WTC11 (cell line): ENCODE measurements around the gene TMPRSS6. TPM values are rescaled to one million over a fixed set of nuclear protein-coding genes. Genes with fewer than 3 reads are reported as not detected.

ENCODE experiments used
- ATAC-seq: fragments of 200-7000 bp; cut with Tn5 transposase; 2 replicates; pipeline ENCODE4 v1.10.0; 2021; ENCODE audit warnings: mild to moderate bottlenecking, moderate library complexity
- CTCF ChIA-PET: fragments of 300-600 bp; sonication (Branson Sonifier 250); formaldehyde crosslinking; loops from one replicate; lab custom pipeline; 2021; ENCODE audit warnings: antibody characterized with exemption; lab: Charles Lee
- POLR2A ChIA-PET: fragments of 350-600 bp; sonication (Branson Sonifier 250); formaldehyde crosslinking; loops from one replicate; lab custom pipeline; 2021; ENCODE audit warnings: antibody characterized with exemption; lab: Charles Lee
- DNase-seq: peaks from one replicate; pipeline ENCODE4 v3.0.0; 2021; ENCODE audit warnings: low spot score
- H3K27ac Mint-ChIP-seq: 2 replicates; pipeline ENCODE4 v1.8.0; 2021; ENCODE audit warnings: mixed read lengths
- H3K27me3 Mint-ChIP-seq: 2 replicates; pipeline ENCODE4 v1.8.0; 2021; ENCODE audit warnings: low read depth, mild to moderate bottlenecking, moderate library complexity, mixed read lengths
- H3K36me3 Mint-ChIP-seq: 2 replicates; pipeline ENCODE4 v1.8.0; 2021; ENCODE audit warnings: mixed read lengths
- H3K4me1 Mint-ChIP-seq: 2 replicates; pipeline ENCODE4 v1.8.0; 2022; ENCODE audit warnings: mixed read lengths
- H3K4me3 Mint-ChIP-seq: 2 replicates; pipeline ENCODE4 v1.8.0; 2021; ENCODE audit warnings: mild to moderate bottlenecking, moderate library complexity, mixed read lengths
- H3K9me3 Mint-ChIP-seq: 2 replicates; pipeline ENCODE4 v1.8.0; 2021; ENCODE audit warnings: mixed read lengths
- ATF1 ChIP-seq: sonication (generic); formaldehyde crosslinking; IDR thresholded peaks from 2 replicates; pipeline ENCODE4 v1.8.1; 2023; ENCODE audit warnings: mild to moderate bottlenecking, moderate library complexity, missing genetic modification reagents
- EMX1 ChIP-seq: fragments of 250-450 bp; sonication (Bioruptor Pico); IDR thresholded peaks from 2 replicates; pipeline ENCODE4 v1.8.0; 2021; ENCODE audit warnings: mild to moderate bottlenecking
- FOXP1 ChIP-seq: sonication (generic); formaldehyde crosslinking; IDR thresholded peaks from 2 replicates; pipeline ENCODE4 v1.8.0; 2022; ENCODE audit warnings: missing genetic modification reagents, mild to moderate bottlenecking, moderate library complexity, borderline replicate concordance
- GABPB1 ChIP-seq: sonication (generic); formaldehyde crosslinking; IDR thresholded peaks from 2 replicates; pipeline ENCODE4 v1.8.1; 2023; ENCODE audit warnings: mild to moderate bottlenecking, missing genetic modification reagents
- HMGA2 ChIP-seq: fragments of 250-450 bp; sonication (Bioruptor Pico); IDR thresholded peaks from 2 replicates; pipeline ENCODE4 v1.4.0; 2021; ENCODE audit warnings: mild to moderate bottlenecking, moderate library complexity
- MYBL2 ChIP-seq: sonication (generic); formaldehyde crosslinking; IDR thresholded peaks from 2 replicates; pipeline ENCODE4 v1.8.1; 2023; ENCODE audit warnings: mild to moderate bottlenecking, moderate library complexity, missing genetic modification reagents
- NFE2L1 ChIP-seq: sonication (generic); formaldehyde crosslinking; IDR thresholded peaks from 2 replicates; pipeline ENCODE4 v1.8.1; 2023; ENCODE audit warnings: missing genetic modification reagents
- NFYB ChIP-seq: sonication (generic); formaldehyde crosslinking; conservative IDR thresholded peaks from 2 replicates; pipeline ENCODE4 v1.8.0; 2022; ENCODE audit warnings: low read depth, missing genetic modification reagents
- TEAD1 ChIP-seq: sonication (generic); formaldehyde crosslinking; IDR thresholded peaks from 2 replicates; pipeline ENCODE4 v1.8.0; 2022; ENCODE audit warnings: mild to moderate bottlenecking, missing genetic modification reagents
- TP53 ChIP-seq: sonication (generic); formaldehyde crosslinking; IDR thresholded peaks from 2 replicates; pipeline ENCODE4 v1.8.1; 2023; ENCODE audit warnings: mild to moderate bottlenecking, missing genetic modification reagents
- ZNF423 ChIP-seq: fragments of 250-450 bp; sonication (Bioruptor Pico); IDR thresholded peaks from 2 replicates; pipeline ENCODE4 v2.1.2; 2022; ENCODE audit warnings: mild to moderate bottlenecking, moderate library complexity
- total RNA-seq: library from RNA; stranded (reverse); gene quantifications from 3 replicates; pipeline ENCODE4 v1.2.3, GENCODE V29; 2021
- TF ChIP-seq, protein P1 (sequence below): sonication (generic); formaldehyde crosslinking; IDR thresholded peaks from 2 replicates; pipeline ENCODE4 v1.8.1; 2023; ENCODE audit warnings: mild to moderate bottlenecking, missing genetic modification reagents
- TF ChIP-seq, protein P2 (sequence below): fragments of 250-450 bp; sonication (Bioruptor Pico); IDR thresholded peaks from 2 replicates; pipeline ENCODE4 v1.9.0; 2021; ENCODE audit warnings: mild to moderate bottlenecking
- TF ChIP-seq, protein P3 (sequence below): sonication (generic); formaldehyde crosslinking; IDR thresholded peaks from 2 replicates; pipeline ENCODE4 v1.8.0; 2023; ENCODE audit warnings: mild to moderate bottlenecking, missing genetic modification reagents
- TF ChIP-seq, protein P4 (sequence below): fragments of 250-450 bp; sonication (Bioruptor Pico); IDR thresholded peaks from 2 replicates; pipeline ENCODE4 v1.8.0; 2021; ENCODE audit warnings: mild to moderate bottlenecking
- TF ChIP-seq, protein P5 (sequence below): sonication (generic); formaldehyde crosslinking; IDR thresholded peaks from 2 replicates; pipeline ENCODE4 v1.8.1; 2022; ENCODE audit warnings: mild to moderate bottlenecking, moderate library complexity, missing genetic modification reagents
- TF ChIP-seq, protein P6 (sequence below): sonication (generic); formaldehyde crosslinking; IDR thresholded peaks from 2 replicates; pipeline ENCODE4 v1.8.0; 2023; ENCODE audit warnings: missing genetic modification reagents
- TF ChIP-seq, protein P7 (sequence below): sonication (generic); formaldehyde crosslinking; IDR thresholded peaks from 2 replicates; pipeline ENCODE4 v1.8.0; 2022; ENCODE audit warnings: mild to moderate bottlenecking, missing genetic modification reagents
- TF ChIP-seq, protein P8 (sequence below): sonication (generic); formaldehyde crosslinking; IDR thresholded peaks from 2 replicates; pipeline ENCODE4 v1.8.0; 2022; ENCODE audit warnings: mild to moderate bottlenecking, missing genetic modification reagents

Gene TMPRSS6
- total RNA-seq, 1 experiment from 2014 or later = 0.11 TPM

DNA sequence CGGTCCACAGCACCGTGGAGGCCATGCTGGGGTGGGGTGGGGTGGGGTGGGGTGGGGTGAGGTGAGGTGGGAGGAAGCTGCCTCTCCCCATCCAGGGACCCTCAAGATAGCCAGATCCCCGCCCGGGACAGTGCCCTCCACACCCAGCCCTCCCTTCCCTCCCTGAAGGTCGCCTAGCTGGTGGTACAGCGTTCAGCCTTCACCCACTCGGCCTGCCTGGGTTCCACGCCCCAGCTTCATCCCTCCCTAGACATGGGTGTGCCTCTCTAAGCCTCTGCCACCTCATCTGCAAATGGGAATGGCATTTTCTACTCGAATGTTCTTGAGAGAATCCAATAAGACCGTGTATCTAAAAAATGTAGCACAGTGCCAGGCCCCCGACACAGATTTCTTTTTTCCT, 40.2 kb downstream of the TMPRSS6 start:
- H3K36me3 Mint-ChIP-seq = no peaks in the 10 kb centered on the region
- H3K27me3 Mint-ChIP-seq = peaks cover 39% of the 10 kb centered on the region
- ATAC-seq (peak; percentile 7; the same call in 1 of the 2 replicates), DNase-seq (no peak)
- TF ChIP-seq, protein P1, sequence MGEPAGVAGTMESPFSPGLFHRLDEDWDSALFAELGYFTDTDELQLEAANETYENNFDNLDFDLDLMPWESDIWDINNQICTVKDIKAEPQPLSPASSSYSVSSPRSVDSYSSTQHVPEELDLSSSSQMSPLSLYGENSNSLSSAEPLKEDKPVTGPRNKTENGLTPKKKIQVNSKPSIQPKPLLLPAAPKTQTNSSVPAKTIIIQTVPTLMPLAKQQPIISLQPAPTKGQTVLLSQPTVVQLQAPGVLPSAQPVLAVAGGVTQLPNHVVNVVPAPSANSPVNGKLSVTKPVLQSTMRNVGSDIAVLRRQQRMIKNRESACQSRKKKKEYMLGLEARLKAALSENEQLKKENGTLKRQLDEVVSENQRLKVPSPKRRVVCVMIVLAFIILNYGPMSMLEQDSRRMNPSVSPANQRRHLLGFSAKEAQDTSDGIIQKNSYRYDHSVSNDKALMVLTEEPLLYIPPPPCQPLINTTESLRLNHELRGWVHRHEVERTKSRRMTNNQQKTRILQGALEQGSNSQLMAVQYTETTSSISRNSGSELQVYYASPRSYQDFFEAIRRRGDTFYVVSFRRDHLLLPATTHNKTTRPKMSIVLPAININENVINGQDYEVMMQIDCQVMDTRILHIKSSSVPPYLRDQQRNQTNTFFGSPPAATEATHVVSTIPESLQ (CRISPR knock-in tag) = no peak
- TF ChIP-seq, protein P2, sequence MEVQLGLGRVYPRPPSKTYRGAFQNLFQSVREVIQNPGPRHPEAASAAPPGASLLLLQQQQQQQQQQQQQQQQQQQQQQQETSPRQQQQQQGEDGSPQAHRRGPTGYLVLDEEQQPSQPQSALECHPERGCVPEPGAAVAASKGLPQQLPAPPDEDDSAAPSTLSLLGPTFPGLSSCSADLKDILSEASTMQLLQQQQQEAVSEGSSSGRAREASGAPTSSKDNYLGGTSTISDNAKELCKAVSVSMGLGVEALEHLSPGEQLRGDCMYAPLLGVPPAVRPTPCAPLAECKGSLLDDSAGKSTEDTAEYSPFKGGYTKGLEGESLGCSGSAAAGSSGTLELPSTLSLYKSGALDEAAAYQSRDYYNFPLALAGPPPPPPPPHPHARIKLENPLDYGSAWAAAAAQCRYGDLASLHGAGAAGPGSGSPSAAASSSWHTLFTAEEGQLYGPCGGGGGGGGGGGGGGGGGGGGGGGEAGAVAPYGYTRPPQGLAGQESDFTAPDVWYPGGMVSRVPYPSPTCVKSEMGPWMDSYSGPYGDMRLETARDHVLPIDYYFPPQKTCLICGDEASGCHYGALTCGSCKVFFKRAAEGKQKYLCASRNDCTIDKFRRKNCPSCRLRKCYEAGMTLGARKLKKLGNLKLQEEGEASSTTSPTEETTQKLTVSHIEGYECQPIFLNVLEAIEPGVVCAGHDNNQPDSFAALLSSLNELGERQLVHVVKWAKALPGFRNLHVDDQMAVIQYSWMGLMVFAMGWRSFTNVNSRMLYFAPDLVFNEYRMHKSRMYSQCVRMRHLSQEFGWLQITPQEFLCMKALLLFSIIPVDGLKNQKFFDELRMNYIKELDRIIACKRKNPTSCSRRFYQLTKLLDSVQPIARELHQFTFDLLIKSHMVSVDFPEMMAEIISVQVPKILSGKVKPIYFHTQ (CRISPR knock-in tag) = no peak
- TF ChIP-seq TP53 (no peak), NFE2L1 (CRISPR knock-in tag) (no peak), EMX1 (no peak), MYBL2 (CRISPR knock-in tag) (no peak), TEAD1 (CRISPR knock-in tag) (no peak), NFYB (CRISPR knock-in tag) (no peak), ZNF423 (CRISPR knock-in tag) (no peak), ATF1 (no peak)
- TF ChIP-seq, protein P3, sequence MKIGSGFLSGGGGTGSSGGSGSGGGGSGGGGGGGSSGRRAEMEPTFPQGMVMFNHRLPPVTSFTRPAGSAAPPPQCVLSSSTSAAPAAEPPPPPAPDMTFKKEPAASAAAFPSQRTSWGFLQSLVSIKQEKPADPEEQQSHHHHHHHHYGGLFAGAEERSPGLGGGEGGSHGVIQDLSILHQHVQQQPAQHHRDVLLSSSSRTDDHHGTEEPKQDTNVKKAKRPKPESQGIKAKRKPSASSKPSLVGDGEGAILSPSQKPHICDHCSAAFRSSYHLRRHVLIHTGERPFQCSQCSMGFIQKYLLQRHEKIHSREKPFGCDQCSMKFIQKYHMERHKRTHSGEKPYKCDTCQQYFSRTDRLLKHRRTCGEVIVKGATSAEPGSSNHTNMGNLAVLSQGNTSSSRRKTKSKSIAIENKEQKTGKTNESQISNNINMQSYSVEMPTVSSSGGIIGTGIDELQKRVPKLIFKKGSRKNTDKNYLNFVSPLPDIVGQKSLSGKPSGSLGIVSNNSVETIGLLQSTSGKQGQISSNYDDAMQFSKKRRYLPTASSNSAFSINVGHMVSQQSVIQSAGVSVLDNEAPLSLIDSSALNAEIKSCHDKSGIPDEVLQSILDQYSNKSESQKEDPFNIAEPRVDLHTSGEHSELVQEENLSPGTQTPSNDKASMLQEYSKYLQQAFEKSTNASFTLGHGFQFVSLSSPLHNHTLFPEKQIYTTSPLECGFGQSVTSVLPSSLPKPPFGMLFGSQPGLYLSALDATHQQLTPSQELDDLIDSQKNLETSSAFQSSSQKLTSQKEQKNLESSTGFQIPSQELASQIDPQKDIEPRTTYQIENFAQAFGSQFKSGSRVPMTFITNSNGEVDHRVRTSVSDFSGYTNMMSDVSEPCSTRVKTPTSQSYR = no peak
- TF ChIP-seq, protein P4, sequence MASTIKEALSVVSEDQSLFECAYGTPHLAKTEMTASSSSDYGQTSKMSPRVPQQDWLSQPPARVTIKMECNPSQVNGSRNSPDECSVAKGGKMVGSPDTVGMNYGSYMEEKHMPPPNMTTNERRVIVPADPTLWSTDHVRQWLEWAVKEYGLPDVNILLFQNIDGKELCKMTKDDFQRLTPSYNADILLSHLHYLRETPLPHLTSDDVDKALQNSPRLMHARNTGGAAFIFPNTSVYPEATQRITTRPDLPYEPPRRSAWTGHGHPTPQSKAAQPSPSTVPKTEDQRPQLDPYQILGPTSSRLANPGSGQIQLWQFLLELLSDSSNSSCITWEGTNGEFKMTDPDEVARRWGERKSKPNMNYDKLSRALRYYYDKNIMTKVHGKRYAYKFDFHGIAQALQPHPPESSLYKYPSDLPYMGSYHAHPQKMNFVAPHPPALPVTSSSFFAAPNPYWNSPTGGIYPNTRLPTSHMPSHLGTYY (CRISPR knock-in tag) = no peak
- TF ChIP-seq, protein P5, sequence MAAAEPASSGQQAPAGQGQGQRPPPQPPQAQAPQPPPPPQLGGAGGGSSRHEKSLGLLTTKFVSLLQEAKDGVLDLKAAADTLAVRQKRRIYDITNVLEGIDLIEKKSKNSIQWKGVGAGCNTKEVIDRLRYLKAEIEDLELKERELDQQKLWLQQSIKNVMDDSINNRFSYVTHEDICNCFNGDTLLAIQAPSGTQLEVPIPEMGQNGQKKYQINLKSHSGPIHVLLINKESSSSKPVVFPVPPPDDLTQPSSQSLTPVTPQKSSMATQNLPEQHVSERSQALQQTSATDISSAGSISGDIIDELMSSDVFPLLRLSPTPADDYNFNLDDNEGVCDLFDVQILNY (CRISPR knock-in tag) = no peak
- H3K4me3 Mint-ChIP-seq = 0 out of 2 replicates have a peak overlapping the region, but pooled peaks have one; percentile 20
- H3K9me3 Mint-ChIP-seq = no peaks in the 10 kb centered on the region
- ChIA-PET POLR2A (interaction anchor here (0.6 kb wide), 1 partner anchor 265 kb away, joined by 3 read pairs; no protein-coding TSS in a partner anchor), CTCF (interaction anchor here (0.7 to 2.3 kb wide), 15 partner anchors 14 to 388 kb away, joined by 3 to 8 read pairs (median 4); partner anchors contain the start of gene KCTD17)
- no peak overlapping the region for H3K27ac Mint-ChIP-seq
- H3K4me1 Mint-ChIP-seq = peaks cover 2% of the 10 kb centered on the region; the same call in 1 of the 2 replicates

DNA sequence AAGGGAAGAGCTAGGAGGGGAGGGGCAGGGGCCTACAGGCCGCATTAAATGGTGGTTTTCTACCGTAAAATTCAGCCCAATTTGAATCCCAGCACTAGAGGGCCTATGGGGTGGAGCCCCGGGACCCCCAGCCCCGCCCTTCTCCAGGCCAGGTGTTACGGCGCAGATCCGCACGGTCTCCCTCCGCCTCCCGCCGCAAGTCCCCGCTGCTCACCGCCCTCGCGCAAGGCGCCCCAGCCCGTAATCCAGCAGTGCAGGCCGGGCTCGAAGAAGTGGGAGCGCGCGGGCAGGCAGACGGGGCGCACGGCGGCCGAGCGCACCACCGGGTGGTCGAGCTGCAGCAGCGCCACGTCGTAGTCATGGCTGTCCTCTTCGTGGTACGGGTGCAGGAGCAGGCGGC, 40.7 kb downstream of the TMPRSS6 start:
- ATAC-seq (peak; percentile 91), DNase-seq (peak; percentile 78)
- Mint-ChIP-seq H3K27me3 (peaks cover 39% of the 10 kb centered on the region), H3K36me3 (no peaks in the 10 kb centered on the region), H3K4me1 (peaks cover 2% of the 10 kb centered on the region; the same call in 1 of the 2 replicates), H3K9me3 (no peaks in the 10 kb centered on the region), H3K27ac (no peak overlapping the region), H3K4me3 (peak overlapping the region; percentile 45)
- ChIA-PET CTCF (interaction anchor here (0.7 to 2.3 kb wide), 13 partner anchors 13 to 389 kb away, joined by 3 to 8 read pairs (median 4); partner anchors contain the start of gene KCTD17), POLR2A (no interaction called here)
- TF ChIP-seq, protein P6, sequence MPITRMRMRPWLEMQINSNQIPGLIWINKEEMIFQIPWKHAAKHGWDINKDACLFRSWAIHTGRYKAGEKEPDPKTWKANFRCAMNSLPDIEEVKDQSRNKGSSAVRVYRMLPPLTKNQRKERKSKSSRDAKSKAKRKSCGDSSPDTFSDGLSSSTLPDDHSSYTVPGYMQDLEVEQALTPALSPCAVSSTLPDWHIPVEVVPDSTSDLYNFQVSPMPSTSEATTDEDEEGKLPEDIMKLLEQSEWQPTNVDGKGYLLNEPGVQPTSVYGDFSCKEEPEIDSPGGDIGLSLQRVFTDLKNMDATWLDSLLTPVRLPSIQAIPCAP (CRISPR knock-in tag) = no peak
- TF ChIP-seq ZNF423 (CRISPR knock-in tag) = peak; percentile 46; the same call in 1 of the 2 replicates
- 0 out of 2 replicates have a peak, but pooled peaks have one; percentile 55 for TF ChIP-seq EMX1
- TF ChIP-seq FOXP1 (CRISPR knock-in tag) = peak; percentile 60; the same call in 1 of the 2 replicates
- TF ChIP-seq, protein P7, sequence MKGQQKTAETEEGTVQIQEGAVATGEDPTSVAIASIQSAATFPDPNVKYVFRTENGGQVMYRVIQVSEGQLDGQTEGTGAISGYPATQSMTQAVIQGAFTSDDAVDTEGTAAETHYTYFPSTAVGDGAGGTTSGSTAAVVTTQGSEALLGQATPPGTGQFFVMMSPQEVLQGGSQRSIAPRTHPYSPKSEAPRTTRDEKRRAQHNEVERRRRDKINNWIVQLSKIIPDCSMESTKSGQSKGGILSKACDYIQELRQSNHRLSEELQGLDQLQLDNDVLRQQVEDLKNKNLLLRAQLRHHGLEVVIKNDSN (CRISPR knock-in tag) = 0 out of 2 replicates have a peak, but pooled peaks have one; percentile 9
- TF ChIP-seq, protein P8, sequence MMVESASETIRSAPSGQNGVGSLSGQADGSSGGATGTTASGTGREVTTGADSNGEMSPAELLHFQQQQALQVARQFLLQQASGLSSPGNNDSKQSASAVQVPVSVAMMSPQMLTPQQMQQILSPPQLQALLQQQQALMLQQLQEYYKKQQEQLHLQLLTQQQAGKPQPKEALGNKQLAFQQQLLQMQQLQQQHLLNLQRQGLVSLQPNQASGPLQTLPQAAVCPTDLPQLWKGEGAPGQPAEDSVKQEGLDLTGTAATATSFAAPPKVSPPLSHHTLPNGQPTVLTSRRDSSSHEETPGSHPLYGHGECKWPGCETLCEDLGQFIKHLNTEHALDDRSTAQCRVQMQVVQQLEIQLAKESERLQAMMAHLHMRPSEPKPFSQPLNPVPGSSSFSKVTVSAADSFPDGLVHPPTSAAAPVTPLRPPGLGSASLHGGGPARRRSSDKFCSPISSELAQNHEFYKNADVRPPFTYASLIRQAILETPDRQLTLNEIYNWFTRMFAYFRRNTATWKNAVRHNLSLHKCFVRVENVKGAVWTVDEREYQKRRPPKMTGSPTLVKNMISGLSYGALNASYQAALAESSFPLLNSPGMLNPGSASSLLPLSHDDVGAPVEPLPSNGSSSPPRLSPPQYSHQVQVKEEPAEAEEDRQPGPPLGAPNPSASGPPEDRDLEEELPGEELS (CRISPR knock-in tag) = peak; percentile 53; the same call in 1 of the 2 replicates
- no peak for TF ChIP-seq HMGA2 (CRISPR knock-in tag)
- no peak for TF ChIP-seq GABPB1 (CRISPR knock-in tag)
